ENCODE results near the gene IGFBP6. TPM values are rescaled to one million over a fixed set of nuclear protein-coding genes. Genes with fewer than 3 reads are reported as not detected.

Gene IGFBP6
- total and polyA plus RNA-seq, 4 donors = 1.6 to 17.6 (median 12.0) TPM

GRCh38 chr12:53048033-53048779 is 49.3 kb upstream of the IGFBP6 start (continued):
- TF ChIP-seq REST (IDR thresholded peaks at IDR 0.05) = no peak
- TF ChIP-seq RAD21 (IDR thresholded peaks at IDR 0.05) = peak; percentile 36 to 39

- peak; percentile 51 for DNase-seq (ENCODE audit: low spot score)
- H3K36me3 ChIP-seq (ENCODE audit: control insufficient read depth in 4 of 4, insufficient read depth in 3 of 4, low read depth in 1 of 4, low read length in 3 of 4) = no peaks in the 10 kb centered on the region
- peak overlapping the region; percentile 94 to 98 for H3K27ac ChIP-seq (ENCODE audit: low read depth in 1 of 2, low read length in 2 of 2)
- peak overlapping the region; percentile 61 to 93 for H3K9ac ChIP-seq (ENCODE audit: low read depth in 1 of 2, low read length in 2 of 2)
- peak overlapping the region; percentile 80 to 94 (median 87) for H3K4me3 ChIP-seq (ENCODE audit: low read depth in 1 of 3, low read length in 3 of 3)
- peaks cover 16 to 66% (median 51%) of the 10 kb centered on the region in 4 donors for H3K4me1 ChIP-seq (ENCODE audit: control insufficient read depth in 4 of 4, insufficient read depth in 4 of 4, low read length in 3 of 4)
- no peak for TF ChIP-seq RAD21 (IDR thresholded peaks at IDR 0.05)
- TF ChIP-seq HNF4A (conservative IDR thresholded peaks at IDR 0.05) = no peak
- peak; percentile 83 to 91 for TF ChIP-seq RXRA (IDR thresholded peaks at IDR 0.05)
- peak; percentile 25 for TF ChIP-seq SP1 (IDR thresholded peaks at IDR 0.05)
- TF ChIP-seq ZBTB33 (IDR thresholded peaks at IDR 0.05) = no peak
- peak; percentile 36 for TF ChIP-seq NR2F2 (IDR thresholded peaks at IDR 0.05)
- no peak for TF ChIP-seq YY1 (IDR thresholded peaks at IDR 0.05)
- no peak for TF ChIP-seq HNF4G (IDR thresholded peaks at IDR 0.05)
- no peak for TF ChIP-seq FOXA2 (IDR thresholded peaks at IDR 0.05)
- TF ChIP-seq ATF3 (IDR thresholded peaks at IDR 0.05) = peak; percentile 28
- no peak for TF ChIP-seq CTCF (IDR thresholded peaks at IDR 0.05; ENCODE audit: low read depth, low read length, missing input control)
- no peak for TF ChIP-seq EGR1 (IDR thresholded peaks at IDR 0.05; ENCODE audit: low read depth in 2 of 2)
- TF ChIP-seq MAX (IDR thresholded peaks at IDR 0.05) = peak; percentile 1
- TF ChIP-seq REST (IDR thresholded peaks at IDR 0.05) = peak; percentile 95
- TF ChIP-seq JUND (IDR thresholded peaks at IDR 0.05) = no peak
- peak; percentile 11 for TF ChIP-seq TAF1 (conservative IDR thresholded peaks at IDR 0.05)
- TF ChIP-seq GABPA (IDR thresholded peaks at IDR 0.05 in 1 of 2, conservative IDR thresholded peaks at IDR 0.05 in 1 of 2) = no peak
- no peak for TF ChIP-seq FOXA1 (IDR thresholded peaks at IDR 0.05)
- H3K27me3 ChIP-seq (ENCODE audit: control insufficient read depth in 4 of 4, insufficient read depth in 4 of 4, low read length in 3 of 4) = no peaks in the 10 kb centered on the region
- WGBS = 16% methylated on average over 6 of the region's 6 CpGs
- H3K9me3 ChIP-seq (ENCODE audit: control insufficient read depth in 4 of 4, low read length in 3 of 4) = no peaks in the 10 kb centered on the region
Measured at GRCh38 chr12:53048780-53049401, 48.6 kb upstream of the IGFBP6 start.

Measured in liver (tissue), 9 donors.